HL-60/S4 treated with phorbol 12-myristate 13-acetate at 8.2 ng/mL for 4 days and 3 days (cell line): ENCODE data around the gene NSL1.

Source experiments
- in situ Hi-C: fragments of 300-500 bp; cut with MboI; formaldehyde crosslinking; loops from 2 replicates; pipeline ENCODE4 v1.15.0; 2022; ENCODE audit warnings: low sequenced_read_pairs

The NSL1 gene

DNA sequence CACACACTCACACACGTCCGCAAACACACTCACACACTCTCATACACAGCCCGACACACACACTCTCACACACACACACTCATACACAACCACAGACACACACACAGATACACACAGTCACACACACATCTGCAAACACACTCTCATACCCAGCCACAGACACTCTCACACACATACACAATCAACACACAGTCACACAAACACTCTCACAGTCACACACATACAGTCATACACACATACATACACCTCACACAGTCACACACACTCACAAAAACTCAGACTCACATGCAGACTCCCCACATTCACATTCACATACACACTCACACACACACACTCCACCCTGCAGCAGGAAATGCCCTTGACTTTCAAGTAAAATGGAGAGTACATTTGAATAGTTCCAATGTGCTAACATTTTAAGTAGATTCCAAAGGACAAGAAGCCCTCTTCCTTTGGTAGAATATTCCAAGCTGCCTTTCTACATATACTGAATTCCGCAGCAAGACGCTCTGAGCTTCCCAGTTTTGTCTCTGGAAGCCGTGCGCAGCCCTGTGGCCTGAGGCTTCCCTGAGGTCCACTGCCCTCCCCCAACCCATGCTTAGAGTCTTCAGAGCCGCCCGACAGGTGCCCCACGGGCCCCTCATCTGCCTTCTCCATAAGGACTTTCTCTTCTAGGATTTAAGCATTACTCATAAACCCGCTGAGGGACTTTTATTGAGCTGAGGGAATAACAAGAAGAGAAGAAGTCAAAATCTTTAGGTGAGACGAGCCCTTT lies 101.6 kb downstream of the NSL1 start:
- in situ Hi-C loops, result no loop called here

DNA sequence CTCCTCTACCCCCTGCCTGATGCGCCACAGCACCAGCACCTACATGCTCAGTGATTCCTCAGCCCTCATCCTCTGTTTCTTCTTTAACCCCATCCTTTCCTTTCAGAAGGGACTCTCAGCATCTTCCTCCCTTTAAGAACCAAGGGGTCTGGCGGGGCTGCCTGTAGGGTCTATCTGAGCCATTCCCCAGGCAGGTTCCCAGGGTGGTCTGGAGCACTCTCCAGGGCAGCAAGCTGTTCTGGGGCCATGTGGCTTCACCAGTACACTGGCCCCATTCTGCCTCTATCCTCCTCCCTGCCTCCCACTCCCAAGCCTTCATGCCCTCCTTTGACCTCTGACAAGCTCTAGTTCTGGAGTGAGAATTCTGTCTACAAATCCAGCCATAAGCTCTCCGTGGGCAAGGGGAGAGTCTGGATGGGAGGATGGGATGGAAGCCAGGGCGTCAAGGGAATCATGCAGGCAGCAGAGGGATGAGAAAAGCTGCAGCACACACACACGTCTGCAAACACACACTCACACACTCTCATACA lies 102.3 kb downstream of the NSL1 start:
- in situ Hi-C loops, result no loop called here

DNA sequence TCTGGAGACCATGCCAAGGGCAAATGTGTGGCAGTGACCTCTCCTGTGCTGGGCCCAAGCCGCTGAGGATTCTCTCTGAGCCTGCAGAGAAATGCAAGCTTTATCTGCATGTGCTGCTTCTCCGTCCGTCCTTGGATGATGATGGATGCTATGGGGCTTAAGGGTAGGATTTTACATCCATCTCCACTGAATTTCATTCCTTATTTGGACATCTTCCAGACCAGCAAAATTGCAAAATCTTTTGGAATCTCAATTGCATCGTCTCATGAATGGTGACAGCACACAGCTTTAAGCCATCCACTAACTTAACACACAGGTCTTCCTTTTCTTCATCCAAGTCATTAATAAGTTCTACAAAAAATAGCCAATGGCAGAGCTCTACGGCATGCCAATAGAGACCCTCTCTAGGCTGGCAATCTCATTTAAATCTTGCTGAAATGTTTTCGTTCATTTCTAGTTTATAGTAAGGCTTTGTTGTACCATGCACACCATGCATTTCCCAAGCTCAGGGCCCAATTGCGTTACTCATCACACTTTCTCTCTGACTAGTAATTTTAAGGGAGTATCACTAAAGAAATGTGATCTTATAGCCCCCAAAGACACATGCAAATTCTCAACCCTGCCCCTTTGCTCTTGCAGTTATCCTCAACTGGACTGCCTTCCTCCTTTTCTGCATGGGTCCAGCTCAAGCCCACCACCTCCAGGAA lies 103.1 kb downstream of the NSL1 start:
- in situ Hi-C loops, result no loop called here

DNA sequence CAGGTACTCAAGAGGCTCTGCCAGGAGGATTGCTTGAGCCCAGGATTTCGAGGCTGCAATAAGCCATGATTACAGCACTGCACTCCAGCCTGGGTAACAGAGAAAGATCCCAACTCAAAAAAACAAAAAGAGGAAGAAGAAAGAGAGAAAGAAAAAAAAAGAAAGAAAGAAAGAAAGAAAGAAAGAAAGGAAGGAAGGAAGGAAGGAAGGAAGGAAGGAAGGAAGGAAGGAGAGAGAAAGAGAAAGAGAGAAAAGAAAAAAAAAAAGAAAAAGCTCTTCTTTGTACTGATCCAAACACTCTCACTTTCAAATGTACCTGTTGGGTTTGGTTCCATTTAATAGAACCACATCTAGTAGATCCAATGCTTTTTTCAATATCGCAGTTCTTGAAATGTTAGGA lies 103.8 kb downstream of the NSL1 start:
- in situ Hi-C loops, result no loop called here

DNA sequence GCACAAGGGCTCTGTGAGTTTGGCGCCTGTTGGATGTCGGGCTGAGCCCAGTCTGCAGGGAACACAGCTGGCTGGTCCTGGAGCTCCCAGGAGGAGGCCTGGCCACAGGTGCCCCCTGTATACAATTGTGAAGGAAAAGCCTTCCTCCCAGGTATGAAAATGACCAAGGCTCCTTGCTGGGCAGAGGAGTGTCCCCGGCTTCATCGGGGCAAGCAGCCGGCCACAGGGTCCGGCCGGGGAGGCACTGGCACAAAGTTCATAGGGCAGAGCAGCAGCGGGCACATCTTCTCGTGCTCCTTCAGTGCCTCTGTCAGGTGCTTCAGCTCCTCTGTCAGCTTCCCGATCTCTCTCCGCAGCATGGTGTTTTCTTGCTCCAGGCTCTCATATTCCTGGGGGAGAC lies 105.0 kb downstream of the NSL1 start:
- in situ Hi-C loops, result no loop called here

DNA sequence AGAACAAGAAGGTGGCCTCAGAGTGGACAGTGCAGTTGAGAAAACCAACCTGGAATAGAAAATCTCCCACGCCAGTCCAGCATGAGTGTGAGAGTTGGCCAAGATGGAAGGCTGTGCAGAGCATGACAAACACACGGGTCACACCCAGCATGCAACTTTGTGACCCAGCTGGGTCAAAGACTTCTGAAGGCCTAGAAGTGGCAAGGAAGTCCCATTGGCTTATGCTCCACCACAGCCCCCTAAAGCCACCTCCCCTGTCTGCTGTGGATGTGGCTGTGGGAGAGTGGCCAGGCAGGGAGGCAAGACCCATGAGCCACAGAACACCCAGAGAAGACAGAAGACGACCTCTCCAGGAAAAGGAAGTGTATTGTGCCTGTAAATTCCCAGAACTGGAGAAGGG lies 105.5 kb downstream of the NSL1 start:
- in situ Hi-C loops, result no loop called here

DNA sequence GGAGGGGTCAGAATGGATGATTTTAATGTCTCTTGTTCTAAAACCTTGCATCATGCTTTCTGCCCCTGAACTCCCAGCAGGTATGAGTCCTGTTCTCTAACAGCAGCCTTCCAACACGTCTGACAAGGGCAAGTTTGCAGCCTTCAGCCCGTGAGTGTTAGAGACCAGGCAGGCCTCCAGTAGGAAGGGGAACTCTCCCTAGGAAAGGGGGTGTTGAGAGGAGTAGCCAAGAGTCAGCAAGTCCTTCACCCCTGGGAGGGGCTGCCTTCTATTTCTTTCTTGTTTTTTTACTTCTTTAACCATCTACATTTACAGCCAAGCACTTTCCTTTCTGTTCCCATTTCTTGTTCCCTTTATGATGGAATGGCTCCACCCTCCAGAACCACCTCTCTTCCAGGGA lies 106.1 kb downstream of the NSL1 start:
- in situ Hi-C loops, result no loop called here

DNA sequence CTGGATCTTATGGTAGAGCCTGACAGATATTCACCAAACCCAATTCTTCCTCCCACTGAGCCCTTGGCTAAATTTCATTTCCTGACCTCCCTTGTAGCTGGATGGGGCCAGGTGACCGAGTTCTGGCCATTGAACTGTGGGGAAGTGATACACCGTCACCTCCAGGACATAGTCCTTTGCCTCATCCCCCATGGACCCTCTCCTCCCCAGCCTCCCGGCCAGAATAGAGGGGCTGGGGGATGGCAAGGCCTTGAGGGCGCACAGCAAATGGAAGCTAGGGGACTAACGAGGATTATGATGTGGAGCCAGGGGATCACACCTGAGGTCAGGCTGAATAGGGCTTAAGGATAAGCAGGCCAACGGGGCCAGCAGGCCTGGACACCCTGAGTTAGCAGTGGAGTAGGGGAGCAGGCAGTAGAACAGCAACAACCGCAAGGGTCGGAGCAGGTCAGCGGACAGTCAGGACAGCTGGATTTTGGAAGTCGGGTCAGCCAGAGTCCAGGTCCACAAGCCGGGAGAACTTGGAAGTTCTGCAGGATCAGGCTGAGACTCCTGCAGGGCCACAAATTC lies 107.0 kb downstream of the NSL1 start:
- in situ Hi-C loops, result no loop called here

DNA sequence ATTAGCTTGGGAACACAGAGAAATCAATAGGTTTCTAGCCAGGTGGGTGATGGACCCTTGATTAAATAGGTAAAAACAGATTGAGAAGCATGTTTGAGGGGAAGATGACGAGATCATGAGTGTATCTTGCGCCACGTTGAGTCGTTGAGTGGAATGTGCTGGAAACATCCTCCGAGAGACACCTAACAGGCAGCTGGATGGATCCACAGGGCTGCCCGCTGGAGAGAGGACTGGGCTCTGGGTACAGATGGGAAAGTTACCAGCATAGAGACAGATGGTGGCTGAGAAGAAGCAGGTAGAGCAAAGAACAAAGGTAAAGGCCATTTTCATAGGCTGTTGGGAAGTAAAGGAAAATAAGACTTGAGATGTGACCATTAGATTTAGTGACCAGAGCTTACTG lies 107.5 kb downstream of the NSL1 start:
- in situ Hi-C loops, result no loop called here

DNA sequence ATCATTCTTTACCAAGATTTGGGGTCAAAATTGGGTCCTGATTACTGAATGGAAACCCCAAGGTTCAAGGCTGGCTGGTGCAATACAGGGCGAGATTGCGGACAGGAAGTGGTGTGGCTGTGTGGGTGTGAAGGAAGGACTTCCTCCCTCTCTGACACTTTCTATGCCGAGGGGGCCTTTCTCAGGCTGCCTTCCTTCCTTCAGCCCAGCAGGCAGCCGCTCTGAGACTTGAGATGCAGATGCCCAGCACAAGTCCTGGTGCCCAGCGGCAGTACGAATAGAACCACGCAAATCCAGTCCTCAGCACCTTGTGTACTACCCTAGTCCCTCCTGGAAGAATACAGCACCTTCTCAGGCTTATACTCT lies 108.2 kb downstream of the NSL1 start:
- in situ Hi-C loops, result no loop called here

DNA sequence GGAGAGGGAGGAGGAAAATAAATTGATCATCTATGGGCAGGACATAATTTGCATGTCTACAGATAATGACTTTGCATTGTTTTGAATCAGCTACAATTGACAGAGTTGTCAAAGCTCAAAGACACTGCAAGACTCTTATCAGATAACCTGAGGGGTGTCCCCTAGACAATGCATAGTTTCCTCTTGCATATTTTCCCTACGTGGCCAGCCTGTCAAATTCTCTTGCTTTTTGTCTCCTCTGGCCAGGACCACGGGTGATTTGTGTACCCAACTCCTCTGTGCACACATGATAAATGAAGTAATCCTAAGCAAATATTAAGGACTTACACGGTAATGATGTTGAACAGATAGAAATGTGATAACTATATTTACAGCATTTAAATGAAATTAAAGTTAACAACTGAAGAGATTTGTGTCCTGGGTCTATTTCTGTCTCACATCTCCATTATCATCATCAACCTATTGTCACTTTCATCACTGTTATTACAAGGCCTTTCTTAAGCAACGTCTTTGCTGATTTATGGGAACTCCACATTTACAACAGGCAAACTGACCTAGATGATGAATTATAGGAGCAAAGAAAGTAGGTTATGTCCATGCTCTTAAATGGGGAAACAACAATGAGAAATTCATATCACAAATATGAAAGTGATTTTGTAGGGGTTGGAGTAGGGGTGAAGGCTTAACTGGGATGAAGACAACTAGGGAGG lies 110.7 kb downstream of the NSL1 start:
- in situ Hi-C loops, result no loop called here

DNA sequence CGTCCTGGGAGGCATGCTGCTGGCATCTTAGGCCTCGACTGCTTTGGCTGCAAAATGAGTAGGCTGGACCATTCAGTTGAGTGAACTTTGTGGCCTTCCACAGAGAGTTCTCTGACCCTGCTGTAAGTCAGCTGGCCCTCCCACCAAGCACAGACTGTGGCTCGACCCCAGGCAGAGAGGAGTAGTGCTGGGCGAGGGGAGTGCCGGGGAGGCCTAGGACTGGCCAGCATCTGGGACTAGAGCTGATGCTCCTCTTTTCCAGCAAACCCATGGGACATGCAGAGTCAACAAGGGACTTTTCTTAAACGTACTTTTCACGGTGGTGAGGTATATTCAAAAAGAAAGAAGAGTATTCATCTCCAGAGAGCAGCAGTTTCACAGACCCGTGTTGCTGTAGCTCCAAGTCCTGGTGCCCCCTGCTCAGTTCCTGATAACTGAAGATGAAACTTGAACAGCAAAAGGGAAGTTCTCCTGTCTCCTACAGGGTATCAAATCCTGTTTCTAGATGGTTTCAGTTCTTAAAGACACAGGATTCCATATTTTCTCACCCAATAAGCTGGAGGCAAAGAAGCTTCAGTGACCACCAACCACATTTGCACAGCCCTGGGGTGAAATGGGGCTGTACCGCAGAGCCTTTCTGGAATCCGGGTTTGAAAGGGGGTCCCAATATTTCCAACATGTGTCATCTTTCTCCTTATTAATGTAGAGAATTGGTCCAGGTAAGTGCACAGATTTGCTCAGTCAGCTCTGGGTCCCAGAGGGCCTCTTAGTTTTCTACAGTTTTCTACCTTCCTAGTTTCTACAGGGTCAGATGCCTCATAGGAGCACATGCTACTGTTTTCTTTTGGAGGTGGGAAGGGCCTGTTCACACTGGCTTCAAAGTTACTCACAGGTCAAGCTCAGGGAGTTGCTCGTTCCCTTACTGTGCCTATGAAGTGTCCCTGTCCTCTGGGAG lies 112.8 kb downstream of the NSL1 start:
- in situ Hi-C loops, result no loop called here

DNA sequence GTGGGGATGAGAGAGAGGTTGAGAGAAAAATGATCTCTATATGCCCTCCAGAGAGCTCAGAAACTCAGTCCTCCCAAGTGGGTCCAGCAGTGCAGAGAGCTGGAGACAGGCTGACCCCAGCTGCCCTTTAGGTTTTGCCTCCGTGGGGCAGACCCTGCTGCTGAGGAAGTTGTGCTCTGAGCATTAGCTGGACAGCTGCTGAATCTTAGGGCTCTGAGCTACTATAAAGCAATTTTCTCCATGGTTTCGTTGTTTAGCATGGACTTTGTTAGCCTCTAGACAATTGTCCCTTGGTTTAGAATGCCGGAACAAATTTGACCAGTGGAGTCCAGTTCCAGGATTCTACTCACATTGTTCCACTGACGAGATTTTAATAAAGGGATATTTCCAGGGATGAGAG lies 114.0 kb downstream of the NSL1 start:
- in situ Hi-C loops, result no loop called here

DNA sequence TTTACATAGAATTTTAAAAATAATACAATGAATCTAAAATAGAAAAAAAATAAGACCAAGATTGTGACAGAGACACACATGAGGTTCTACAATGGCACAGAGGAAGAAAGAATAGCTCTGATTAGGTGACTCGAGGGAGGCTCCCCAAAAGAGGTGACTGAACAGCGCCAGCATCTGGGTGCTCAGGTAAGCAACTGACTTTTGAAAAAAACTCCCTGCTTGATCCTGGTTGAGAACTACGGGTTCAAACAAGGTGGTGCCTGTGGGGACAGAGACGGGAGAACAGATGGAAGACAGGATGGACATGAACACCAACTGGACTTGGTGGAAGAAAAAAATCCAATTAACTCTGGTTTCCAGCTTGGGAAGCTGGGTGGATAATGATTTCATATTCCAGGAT lies 114.4 kb downstream of the NSL1 start:
- in situ Hi-C loops, result no loop called here
